Keratinocyte (primary cell): ENCODE data around the gene ARHGAP6.

Source experiments
- EZH2 ChIP-seq: IDR thresholded peaks from one replicate; pipeline ENCODE4 v1.6.1; 2012; ENCODE audit warnings: inconsistent platforms, mild to moderate bottlenecking, low read length, moderate library complexity
- TF ChIP-seq, protein P1 (sequence below), 3 experiments: IDR thresholded peaks in 1 of 3; conservative IDR thresholded peaks in 1 of 3; optimal IDR thresholded peaks in 1 of 3; 2 replicates in 2 of 3; 3 replicates in 1 of 3; pipeline versions ENCODE3 to v1.5.1; 2011; ENCODE audit warnings: low read length in 3 of 3, mild to moderate bottlenecking in 3 of 3, moderate library complexity in 2 of 3, control low read depth in 1 of 3, inconsistent platforms in 1 of 3; ENCODE audit not compliant: insufficient read depth in 2 of 3; ENCODE audit errors: extremely low read depth in 1 of 3

DNA sequence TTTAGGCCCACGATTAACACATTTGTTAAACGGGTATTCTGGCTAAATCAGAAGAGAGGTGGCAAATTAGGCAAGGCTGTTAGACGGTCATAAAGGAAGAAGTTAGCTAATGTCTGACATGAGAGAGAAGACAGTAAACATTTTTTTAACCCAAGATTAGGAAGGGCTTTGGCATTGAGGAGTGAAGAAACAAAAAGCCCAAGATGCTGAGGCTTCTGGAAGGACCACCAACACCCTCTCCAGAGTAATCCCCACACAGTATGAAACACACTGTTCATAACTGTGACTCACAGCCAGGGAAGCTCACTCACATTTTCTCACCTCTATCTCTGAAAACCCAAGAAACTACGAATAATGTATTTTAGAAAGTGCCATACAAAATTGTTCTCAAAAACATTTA, 244.9 kb downstream of the ARHGAP6 start:
- TF ChIP-seq, protein P1, sequence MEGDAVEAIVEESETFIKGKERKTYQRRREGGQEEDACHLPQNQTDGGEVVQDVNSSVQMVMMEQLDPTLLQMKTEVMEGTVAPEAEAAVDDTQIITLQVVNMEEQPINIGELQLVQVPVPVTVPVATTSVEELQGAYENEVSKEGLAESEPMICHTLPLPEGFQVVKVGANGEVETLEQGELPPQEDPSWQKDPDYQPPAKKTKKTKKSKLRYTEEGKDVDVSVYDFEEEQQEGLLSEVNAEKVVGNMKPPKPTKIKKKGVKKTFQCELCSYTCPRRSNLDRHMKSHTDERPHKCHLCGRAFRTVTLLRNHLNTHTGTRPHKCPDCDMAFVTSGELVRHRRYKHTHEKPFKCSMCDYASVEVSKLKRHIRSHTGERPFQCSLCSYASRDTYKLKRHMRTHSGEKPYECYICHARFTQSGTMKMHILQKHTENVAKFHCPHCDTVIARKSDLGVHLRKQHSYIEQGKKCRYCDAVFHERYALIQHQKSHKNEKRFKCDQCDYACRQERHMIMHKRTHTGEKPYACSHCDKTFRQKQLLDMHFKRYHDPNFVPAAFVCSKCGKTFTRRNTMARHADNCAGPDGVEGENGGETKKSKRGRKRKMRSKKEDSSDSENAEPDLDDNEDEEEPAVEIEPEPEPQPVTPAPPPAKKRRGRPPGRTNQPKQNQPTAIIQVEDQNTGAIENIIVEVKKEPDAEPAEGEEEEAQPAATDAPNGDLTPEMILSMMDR (optimal IDR thresholded peaks at IDR 0.05 in 1 of 3, IDR thresholded peaks at IDR 0.05 in 1 of 3, conservative IDR thresholded peaks at IDR 0.05 in 1 of 3; ENCODE audit: extremely low read depth in 1 of 3, insufficient read depth in 2 of 3, low read length in 3 of 3): no peak
- no peak for TF ChIP-seq EZH2
